ENCODE measurements around the gene CENPL.

GRCh38 chr1:173798078-173798477 is 26.6 kb downstream of the CENPL start:
- no peak for TF ChIP-seq POLR2A (IDR thresholded peaks at IDR 0.05)
- TF ChIP-seq CTCF (IDR thresholded peaks at IDR 0.05), result no peak

Data from vagina (tissue), 2 donors.